LNCAP (cell line): Measurements from ENCODE around the gene DPYSL3.

Source experiments
- TF ChIP-seq, protein P1 (sequence below): fragments of 450-650 bp; IDR thresholded peaks from 2 replicates; pipeline ENCODE4 v1.5.1; 2017; ENCODE audit warnings: mild to moderate bottlenecking

DPYSL3 gene

DNA sequence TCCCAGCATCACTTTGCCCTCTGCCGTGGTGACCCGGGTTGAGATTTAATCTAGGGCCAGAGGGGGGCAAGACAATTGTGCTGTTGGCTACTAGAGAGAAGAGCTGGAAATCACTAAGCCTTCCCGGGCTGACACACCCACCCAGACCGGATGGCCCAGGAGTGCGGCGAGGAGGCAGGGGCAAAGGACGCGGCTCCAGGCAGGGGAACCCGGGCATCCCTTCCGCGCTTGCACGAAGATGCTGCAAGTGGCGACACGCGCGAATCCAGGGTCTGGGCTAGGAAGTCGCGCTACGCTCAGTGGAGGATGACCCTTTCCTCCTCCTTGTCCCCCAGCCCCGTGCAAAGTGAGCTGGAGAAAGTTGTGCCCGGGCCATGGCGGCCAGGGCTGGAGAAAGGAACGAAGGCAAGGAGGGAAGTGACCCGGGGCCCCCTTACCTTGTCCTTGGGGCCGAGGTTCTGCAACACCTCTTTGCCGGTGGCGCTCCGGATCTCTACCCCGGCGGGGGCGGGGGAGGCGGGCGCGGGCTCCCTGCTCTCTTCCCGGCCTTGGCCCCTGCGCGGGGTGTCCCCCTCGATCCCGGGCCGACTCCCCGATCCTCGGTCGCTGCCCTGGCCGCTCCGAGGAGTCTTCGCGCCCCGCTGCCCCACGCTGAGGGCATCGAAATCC is 693 bp downstream of the DPYSL3 start:
- TF ChIP-seq, protein P1, sequence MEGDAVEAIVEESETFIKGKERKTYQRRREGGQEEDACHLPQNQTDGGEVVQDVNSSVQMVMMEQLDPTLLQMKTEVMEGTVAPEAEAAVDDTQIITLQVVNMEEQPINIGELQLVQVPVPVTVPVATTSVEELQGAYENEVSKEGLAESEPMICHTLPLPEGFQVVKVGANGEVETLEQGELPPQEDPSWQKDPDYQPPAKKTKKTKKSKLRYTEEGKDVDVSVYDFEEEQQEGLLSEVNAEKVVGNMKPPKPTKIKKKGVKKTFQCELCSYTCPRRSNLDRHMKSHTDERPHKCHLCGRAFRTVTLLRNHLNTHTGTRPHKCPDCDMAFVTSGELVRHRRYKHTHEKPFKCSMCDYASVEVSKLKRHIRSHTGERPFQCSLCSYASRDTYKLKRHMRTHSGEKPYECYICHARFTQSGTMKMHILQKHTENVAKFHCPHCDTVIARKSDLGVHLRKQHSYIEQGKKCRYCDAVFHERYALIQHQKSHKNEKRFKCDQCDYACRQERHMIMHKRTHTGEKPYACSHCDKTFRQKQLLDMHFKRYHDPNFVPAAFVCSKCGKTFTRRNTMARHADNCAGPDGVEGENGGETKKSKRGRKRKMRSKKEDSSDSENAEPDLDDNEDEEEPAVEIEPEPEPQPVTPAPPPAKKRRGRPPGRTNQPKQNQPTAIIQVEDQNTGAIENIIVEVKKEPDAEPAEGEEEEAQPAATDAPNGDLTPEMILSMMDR: no peak

GRCh38 chr5:147508711-147509040 is 1.2 kb downstream of the DPYSL3 start:
- TF ChIP-seq, protein P1: no peak

DNA sequence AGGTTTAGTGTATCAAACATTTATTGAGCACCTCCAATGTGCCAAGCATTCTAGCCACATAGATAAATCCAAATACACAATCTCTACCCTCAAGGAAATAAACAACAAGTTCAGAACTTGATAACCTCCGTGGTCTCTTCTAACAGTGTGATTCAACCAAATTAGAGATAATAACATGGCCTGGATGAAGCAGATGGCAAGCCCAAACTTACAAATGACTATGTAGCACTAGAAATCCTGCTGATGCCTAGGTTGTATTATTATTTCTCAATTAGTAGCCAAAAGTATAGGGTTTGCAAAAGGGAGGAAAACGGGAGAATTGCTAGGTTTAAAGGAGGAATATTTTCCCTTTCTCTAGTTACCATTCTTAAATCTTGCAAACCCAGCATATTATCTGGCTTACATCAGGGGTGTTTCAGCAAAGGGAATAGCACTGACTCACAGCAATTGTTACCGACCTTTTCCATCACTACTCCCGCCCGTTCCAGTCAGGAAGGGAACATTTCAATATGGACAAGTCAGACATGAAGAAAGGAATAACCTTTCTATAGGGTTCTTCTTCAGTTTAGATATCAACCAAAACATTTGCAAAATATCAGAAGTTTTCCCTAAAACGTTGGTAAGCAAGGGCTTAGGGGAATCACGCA is 2.3 kb downstream of the DPYSL3 start:
- TF ChIP-seq, protein P1: no peak

GRCh38 chr5:147504535-147504934 is 5.3 kb downstream of the DPYSL3 start:
- TF ChIP-seq, protein P1: no peak

GRCh38 chr5:147504011-147504410 is 5.9 kb downstream of the DPYSL3 start:
- TF ChIP-seq, protein P1: no peak

GRCh38 chr5:147490989-147491388 is 18.9 kb downstream of the DPYSL3 start:
- TF ChIP-seq, protein P1: no peak

GRCh38 chr5:147487031-147487750 is 22.7 kb downstream of the DPYSL3 start:
- TF ChIP-seq, protein P1: no peak
